GF-D8 (cell line): ENCODE data around the gene IGDCC3.
A peak's percentile ranks its signal among the peaks of the same experiment; 100 is the strongest.

ENCODE experiments used
- DNase-seq: peaks from one replicate; lab custom pipeline; 2025; lab: John Stamatoyannopoulos, UW

The IGDCC3 gene

GRCh38 chr15:65326818-65327217 lies 51.0 kb downstream of the IGDCC3 start:
- DNase-seq, result no peak

GRCh38 chr15:65326117-65326526 lies 51.7 kb downstream of the IGDCC3 start:
- DNase-seq, result no peak

- DNase-seq, result no peak
Measured at GRCh38 chr15:65323071-65323511, 54.7 kb downstream of the IGDCC3 start.

GRCh38 chr15:65318870-65319356 lies 58.9 kb downstream of the IGDCC3 start:
- DNase-seq, result peak; percentile 20

GRCh38 chr15:65312400-65312916 lies 65.3 kb downstream of the IGDCC3 start:
- DNase-seq, result no peak

GRCh38 chr15:65311760-65312159 lies 66.0 kb downstream of the IGDCC3 start:
- no peak for DNase-seq

GRCh38 chr15:65310431-65311137 lies 67.2 kb downstream of the IGDCC3 start:
- DNase-seq, result no peak

GRCh38 chr15:65309882-65310418 lies 67.9 kb downstream of the IGDCC3 start:
- no peak for DNase-seq

GRCh38 chr15:65307978-65308377 lies 69.8 kb downstream of the IGDCC3 start:
- no peak for DNase-seq

GRCh38 chr15:65306551-65306950 lies 71.3 kb downstream of the IGDCC3 start:
- DNase-seq, result no peak

GRCh38 chr15:65305776-65306175 lies 72.0 kb downstream of the IGDCC3 start:
- no peak for DNase-seq

- DNase-seq, result no peak
Measured at GRCh38 chr15:65305150-65305758, 72.5 kb downstream of the IGDCC3 start.

- peak; percentile 96 for DNase-seq
Measured at GRCh38 chr15:65304381-65305149, 73.2 kb downstream of the IGDCC3 start, which contains the start of gene RNU5B-1. RNU5B-1 (plus strand) TSS chr15:65304677.

- peak; percentile 20 for DNase-seq
Measured at GRCh38 chr15:65303687-65304380, 74.0 kb downstream of the IGDCC3 start.

GRCh38 chr15:65302061-65302460 lies 75.7 kb downstream of the IGDCC3 start:
- DNase-seq, result no peak

- no peak for DNase-seq
Measured at GRCh38 chr15:65300924-65301441, 76.8 kb downstream of the IGDCC3 start.

- no peak for DNase-seq
Measured at GRCh38 chr15:65298731-65299130, 79.1 kb downstream of the IGDCC3 start.

GRCh38 chr15:65292938-65293518 lies 84.8 kb downstream of the IGDCC3 start:
- no peak for DNase-seq

GRCh38 chr15:65290228-65290627 lies 87.6 kb downstream of the IGDCC3 start:
- no peak for DNase-seq

- no peak for DNase-seq
Measured at GRCh38 chr15:65289261-65289854, 88.4 kb downstream of the IGDCC3 start.

- DNase-seq, result no peak
Measured at GRCh38 chr15:65287520-65287855, 90.3 kb downstream of the IGDCC3 start.
